NCI-H2081 (cell line): Measurements from ENCODE around the gene VIP.
"Not testable (repeated sequence)": the region's sequence is repeated elsewhere in the genome, so short reads cannot be mapped to it uniquely, and the experiment has no call there.

ENCODE experiments used
- DNase-seq, 2 experiments: peaks; one replicate each; lab custom pipeline; 2025; lab: John Stamatoyannopoulos, UW

The VIP gene

DNA sequence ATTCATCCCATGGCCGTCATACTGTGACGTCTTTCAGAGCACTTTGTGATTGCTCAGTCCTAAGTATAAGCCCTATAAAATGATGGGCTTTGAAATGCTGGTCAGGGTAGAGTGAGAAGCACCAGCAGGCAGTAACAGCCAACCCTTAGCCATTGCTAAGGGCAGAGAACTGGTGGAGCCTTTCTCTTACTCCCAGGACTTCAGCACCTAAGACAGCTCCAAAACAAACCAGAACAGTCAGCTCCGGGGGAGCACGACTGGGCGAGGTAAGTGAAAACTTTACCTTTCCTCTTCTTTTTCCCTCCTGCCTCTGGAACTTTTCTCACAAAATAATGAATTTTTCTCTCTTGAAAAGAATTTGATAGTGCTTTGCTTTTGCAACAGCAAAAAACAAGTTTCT lies at the start of gene VIP:
VIP (plus strand) TSS at position 104 of the 400 bp plus-strand sequence. CDS start 1,381 bp downstream, outside the sequence.
- DNase-seq = no peak

DNA sequence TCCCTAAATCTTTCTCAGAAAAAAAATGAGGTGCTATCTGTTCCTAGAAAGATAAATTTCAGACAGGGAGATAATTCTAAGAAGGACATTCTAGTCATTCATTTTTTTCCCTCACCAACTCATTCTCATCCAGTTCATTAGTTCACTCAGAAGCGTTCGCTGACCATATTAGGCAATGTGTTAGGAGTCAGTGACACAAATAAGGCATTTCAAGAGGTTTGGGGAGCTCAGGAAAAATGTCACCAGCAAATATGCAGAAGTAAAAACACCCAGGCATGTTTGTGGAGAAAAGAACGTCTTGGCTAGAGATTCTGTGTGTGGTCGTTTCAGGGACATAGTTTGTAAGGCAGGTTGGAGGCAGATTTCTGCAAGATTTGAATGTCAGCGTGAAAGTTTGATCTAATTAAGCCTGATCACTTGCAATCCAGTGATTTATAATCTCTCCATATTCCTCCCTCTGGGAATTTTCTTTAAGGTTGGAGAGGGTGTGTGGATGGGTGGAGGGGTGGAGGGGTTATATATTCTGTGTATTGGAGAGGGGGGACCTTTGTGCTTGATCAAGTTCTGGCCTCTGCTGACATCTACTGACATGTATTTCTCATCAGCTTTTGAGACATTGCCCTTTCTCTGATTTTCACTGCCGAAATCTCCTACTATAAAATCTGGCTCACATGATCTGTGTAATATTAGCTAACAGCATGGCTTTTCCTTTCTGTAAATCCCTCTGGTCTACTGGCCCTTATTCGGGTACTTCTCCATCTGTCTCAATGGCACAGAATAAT lies 49.3 kb upstream of the VIP start:
- no peak for DNase-seq

- no peak for DNase-seq
Measured at GRCh38 chr6:152701863-152702401, 48.7 kb upstream of the VIP start.

DNA sequence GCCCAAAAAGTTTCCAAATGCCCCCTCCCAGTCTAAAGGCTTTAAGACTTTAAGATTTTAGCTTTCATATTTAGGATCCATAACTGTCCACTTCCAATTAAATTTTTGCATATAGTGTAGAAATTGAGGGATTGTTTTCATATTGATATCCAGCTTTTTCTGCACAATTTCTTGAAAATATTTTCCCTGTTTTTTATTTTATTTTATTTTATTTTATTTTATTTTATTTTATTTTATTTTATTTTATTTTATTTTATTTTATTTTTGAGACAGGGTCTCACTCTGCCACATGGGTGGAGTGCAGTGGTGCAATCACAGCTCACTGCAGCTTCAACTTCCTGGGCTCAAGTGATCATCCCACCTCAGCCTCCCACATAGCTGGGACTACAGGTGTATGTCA lies 46.8 kb upstream of the VIP start:
- not testable (repeated sequence) for DNase-seq

DNA sequence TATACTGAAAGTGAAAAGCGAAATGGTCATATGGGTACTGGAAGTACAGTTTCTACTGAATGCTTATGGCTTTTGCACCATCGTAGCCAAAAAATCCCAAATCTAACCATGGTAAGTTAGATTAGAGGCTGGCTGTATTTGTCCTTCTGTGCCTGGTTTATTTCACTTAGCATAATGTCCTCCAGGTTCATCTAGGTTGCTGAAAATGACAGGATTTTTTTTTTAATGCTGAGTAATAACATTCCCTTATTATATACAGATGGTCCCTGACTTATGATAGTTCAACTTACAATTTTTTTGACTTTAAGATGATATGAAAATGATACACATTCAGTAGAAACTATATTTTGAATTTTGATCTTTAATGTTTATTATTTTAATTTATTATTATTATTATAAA lies 45.3 kb upstream of the VIP start:
- DNase-seq = no peak

GRCh38 chr6:152716322-152716721 lies 34.3 kb upstream of the VIP start:
- no peak for DNase-seq

DNA sequence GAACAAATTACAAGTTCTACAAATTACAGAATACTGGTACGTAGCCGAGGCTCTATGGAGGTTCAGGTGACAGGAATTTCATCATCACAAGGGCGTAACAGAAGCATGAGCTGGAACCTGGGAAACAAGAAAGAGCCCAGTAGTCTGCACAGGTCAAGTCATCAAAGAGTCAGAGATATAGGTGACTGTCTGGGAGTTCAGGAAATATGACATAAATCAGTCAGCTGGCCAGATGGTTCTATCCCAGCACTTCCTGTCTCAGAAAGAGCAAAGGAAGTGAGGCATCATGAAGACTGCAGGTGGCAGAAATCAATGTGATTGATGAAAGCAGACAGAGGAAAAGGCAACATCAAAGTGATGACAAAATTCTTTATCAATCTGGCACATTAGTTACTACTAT lies 29.6 kb upstream of the VIP start:
- no peak for DNase-seq

DNA sequence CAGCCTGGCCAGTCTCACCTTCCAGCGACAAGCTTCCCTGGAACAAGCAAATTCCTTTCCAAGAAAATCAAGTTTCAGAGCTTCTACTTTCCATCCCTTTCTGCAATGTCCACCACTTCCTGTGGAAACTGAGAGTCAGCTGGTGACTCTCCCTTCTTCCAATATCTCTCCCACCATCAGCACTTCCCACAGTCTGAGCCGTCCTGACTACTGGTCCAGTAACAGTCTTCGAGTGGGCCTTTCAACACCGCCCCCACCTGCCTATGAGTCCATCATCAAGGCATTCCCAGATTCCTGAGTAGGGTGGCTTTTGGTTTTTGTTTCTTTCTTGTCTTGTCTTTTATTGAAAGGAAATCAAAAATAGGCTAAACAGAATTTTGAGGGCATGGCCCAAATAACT lies 28.6 kb upstream of the VIP start:
- no peak for DNase-seq

DNA sequence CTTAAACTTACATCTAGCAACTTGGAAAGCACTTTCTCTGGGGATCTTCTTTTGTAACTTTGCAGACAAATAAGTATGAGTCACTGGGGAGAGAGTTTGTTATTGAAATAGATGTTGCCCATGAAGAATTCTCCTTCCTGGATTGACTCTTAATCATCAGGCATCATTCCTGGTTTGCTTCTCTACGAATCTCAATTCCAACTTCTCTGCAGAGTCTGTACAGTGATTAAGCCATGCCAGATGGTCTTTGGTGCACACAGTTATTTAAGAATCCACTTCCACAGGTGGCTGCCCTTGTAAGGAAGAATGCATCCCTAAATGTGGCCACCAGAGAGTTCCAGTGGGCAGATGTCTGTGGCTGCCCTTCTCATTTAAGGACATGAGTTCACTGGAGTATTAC lies 27.2 kb upstream of the VIP start:
- no peak for DNase-seq

DNA sequence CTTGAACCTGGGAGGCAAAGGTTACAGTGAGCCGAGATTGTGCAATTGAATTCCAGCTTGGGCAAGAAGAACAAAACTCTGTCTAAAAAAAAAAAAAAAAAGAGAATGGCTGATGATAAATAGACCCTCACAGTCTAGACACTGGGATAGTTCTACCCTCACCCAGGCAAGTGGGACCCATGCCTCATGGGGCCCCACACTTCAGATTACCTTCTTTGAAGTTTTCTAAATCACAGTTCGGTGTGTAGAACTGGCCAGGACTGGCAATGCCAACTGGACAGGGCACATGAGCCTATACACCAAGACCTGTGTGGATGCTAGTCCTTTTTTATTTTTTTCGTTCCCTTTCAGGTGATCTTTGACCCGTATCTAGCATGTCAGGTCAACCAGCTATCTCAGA lies 24.3 kb upstream of the VIP start:
- no peak for DNase-seq

- no peak for DNase-seq
Measured at GRCh38 chr6:152727507-152727906, 23.1 kb upstream of the VIP start.

DNA sequence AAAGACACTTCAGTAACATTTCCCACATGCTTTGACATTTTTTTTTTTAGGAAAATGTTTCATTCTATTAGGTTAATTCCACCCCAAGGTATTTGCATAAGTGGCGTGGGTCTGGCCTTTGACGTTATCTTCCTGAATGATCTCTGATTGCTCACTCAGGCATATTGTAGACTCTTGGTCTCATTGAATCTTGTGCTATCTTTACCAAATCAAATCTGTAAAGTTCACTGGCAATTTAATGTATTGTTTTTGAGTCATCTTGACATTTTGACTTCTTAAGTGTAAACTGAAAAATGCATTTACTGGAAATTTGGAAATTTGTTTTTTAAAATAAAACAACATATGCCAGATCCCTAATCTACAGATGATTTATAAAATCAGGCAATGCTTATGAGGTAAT lies 16.0 kb upstream of the VIP start:
- no peak for DNase-seq

- no peak for DNase-seq
Measured at GRCh38 chr6:152736687-152737273, 13.8 kb upstream of the VIP start.

DNA sequence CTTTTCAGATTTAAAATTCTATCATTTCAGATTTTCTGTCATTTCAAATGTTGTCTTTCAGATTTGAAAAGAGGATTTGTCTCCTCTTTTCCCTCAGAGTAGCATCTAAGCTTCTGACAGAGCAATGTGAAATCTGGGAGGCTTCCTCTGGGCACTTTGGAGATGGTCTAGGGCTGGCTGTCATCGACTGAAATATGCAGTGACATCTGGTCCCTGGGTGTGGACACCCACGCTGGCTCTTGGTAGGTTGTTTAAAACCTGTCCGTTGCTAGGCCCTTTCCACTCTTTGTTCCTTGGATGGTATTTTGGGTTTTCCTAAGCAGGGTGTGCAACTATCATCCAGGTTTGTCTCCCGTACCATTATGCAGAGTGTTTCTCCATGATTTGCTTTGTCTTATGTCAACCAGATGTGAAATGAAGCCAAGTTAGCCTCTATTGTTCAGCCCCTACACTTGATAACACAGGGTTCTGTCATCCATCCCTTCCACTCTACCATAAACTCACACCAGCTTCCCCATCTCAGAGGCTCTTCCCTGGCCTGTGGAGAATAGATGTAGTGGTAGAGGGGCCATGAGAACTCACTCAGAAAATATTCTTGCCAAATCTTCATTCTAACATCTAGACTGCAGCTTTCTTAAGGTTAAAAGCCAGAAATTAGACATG lies 5.0 kb upstream of the VIP start:
- no peak for DNase-seq

DNA sequence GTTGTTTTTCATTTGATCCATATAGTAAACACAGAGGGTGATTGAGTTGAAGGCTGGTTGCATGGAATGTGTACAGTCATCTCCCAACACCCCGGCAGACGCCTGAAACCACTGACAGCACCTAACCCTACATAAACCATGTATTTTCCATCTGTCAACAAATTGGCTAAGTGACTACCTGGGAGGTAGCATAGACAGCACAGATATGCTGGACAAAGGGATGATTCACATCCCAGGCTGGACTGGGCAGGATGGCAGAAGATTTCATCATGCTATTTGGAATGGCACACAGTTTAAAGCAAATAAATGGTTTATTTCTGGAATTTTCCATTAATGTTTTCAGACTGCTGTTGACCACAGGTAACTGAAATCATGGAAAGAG lies 4.4 kb upstream of the VIP start:
- no peak for DNase-seq

- DNase-seq = peak in 1 of 2 experiments; percentile 0
Measured at GRCh38 chr6:152748843-152749242, 1.8 kb upstream of the VIP start.

- DNase-seq = no peak
Measured at GRCh38 chr6:152749336-152749735, 1.3 kb upstream of the VIP start.

DNA sequence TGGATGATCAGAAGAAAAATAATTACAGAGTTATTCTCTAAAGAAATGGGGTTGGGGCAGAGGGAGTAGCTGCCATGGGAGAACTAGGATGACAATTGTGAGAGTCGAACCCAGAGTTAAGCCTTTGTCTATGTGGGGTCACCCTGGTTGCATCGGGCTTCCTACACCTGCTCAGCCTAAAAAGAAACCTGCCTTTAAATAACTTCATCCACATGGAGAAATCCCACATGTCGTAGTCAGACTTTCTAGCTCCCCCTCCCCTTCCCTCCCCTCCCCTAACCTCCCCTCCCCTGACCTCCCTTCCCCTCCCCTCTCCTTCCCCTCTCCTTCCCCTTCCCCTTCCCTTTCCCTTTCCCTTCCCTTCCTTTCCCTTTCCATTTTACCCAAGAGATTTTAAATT lies 14.7 kb downstream of the VIP start:
- DNase-seq = no peak

GRCh38 chr6:152769159-152769558 lies 18.6 kb downstream of the VIP start:
- DNase-seq = no peak

GRCh38 chr6:152769993-152770392 lies 19.4 kb downstream of the VIP start:
- DNase-seq = no peak

DNA sequence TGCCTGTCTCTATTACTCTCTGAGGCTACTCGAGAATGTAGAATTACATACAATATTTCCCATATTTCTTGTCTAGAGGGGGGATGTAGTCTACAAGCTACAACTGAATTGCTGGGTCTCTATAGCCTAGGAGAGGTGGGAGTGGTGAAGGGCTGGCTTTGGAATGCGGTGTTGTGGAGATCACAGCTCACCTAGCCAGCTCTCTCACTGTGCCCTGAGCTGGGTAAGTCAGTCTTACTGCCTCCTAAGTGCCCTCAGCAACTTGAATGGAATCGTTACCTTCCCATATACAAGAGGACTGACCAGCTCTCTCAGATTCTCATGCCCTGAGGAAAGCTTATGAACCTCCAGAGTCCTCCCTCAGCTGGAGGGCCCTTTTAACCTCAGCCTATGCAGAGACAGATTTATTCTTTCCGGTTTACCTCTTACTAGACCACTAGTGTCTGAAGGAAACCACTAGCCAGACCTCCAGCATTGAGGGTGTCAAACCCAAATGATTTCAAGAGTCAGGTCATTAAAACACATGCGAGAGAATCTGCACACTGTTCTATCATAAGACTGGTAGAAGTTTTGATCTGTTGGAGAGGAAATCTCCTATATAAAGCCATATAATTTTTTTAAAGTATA lies 20.6 kb downstream of the VIP start:
- DNase-seq = no peak

- no peak for DNase-seq
Measured at GRCh38 chr6:152775428-152775827, 24.8 kb downstream of the VIP start.

GRCh38 chr6:152776833-152777232 lies 26.2 kb downstream of the VIP start:
- DNase-seq = no peak
